Measurements from ENCODE around the gene KLK14.

The KLK14 gene

GRCh38 chr19:51102991-51103390 is 20.3 kb upstream of the KLK14 start:
- ChIA-PET POLR2A (no interaction called here), CTCF (interaction anchor here (1.2 kb wide), 1 partner anchor 8 kb away, joined by 4 read pairs; no protein-coding TSS in a partner anchor)
- no peak for DNase-seq (ENCODE audit: low read depth, low spot score)
- no peak for TF ChIP-seq CTCF (IDR thresholded peaks at IDR 0.05; ENCODE audit: insufficient read depth, low read length, missing control alignments)
- H3K4me3 ChIP-seq (ENCODE audit: low read depth, low read length), result no peak overlapping the region

GRCh38 chr19:51101171-51101865 is 18.6 kb upstream of the KLK14 start:
- DNase-seq (ENCODE audit: low read depth, low spot score), result no peak
- no peak overlapping the region for H3K4me3 ChIP-seq (ENCODE audit: low read depth, low read length)
- ChIA-PET CTCF (interaction anchor here (0.9 to 2.2 kb wide), 3 partner anchors 9 to 80 kb away, joined by 3 to 9 read pairs (median 6); no protein-coding TSS in a partner anchor), POLR2A (no interaction called here)
- no peak for TF ChIP-seq CTCF (IDR thresholded peaks at IDR 0.05; ENCODE audit: insufficient read depth, low read length, missing control alignments)

GRCh38 chr19:51100601-51101000 is 17.9 kb upstream of the KLK14 start:
- TF ChIP-seq CTCF (IDR thresholded peaks at IDR 0.05; ENCODE audit: insufficient read depth, low read length, missing control alignments), result no peak
- no peak overlapping the region for H3K4me3 ChIP-seq (ENCODE audit: low read depth, low read length)
- CTCF ChIA-PET, result interaction anchor here (0.9 to 2.2 kb wide), 3 partner anchors 8 to 80 kb away, joined by 3 to 9 read pairs (median 6); no protein-coding TSS in a partner anchor
- DNase-seq (ENCODE audit: low read depth, low spot score), result no peak
- POLR2A ChIA-PET, result no interaction called here

DNA sequence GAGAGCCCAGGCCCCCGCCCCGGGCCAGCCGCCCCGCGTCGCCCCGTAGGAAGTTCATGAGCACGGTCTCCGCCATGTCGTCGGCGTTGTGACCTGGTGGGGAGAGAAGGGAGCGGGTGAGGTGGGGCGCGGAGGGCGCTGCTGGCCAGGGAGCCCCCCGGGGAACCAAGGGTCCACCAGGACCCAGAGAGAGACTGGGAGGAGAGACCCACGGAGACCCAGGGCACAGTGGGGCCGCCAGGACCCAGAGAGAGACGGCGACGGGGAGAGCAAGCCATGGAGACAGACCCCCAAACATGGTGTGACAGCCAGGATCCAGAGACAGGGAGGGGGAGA is 16.3 kb upstream of the KLK14 start:
- TF ChIP-seq CTCF (IDR thresholded peaks at IDR 0.05; ENCODE audit: insufficient read depth, low read length, missing control alignments), result no peak
- no peak for DNase-seq (ENCODE audit: low read depth, low spot score)
- H3K4me3 ChIP-seq (ENCODE audit: low read depth, low read length), result no peak overlapping the region
- ChIA-PET POLR2A (no interaction called here), CTCF (interaction anchor here (1.0 kb wide), 1 partner anchor 742 kb away, joined by 4 read pairs; no protein-coding TSS in a partner anchor)

DNA sequence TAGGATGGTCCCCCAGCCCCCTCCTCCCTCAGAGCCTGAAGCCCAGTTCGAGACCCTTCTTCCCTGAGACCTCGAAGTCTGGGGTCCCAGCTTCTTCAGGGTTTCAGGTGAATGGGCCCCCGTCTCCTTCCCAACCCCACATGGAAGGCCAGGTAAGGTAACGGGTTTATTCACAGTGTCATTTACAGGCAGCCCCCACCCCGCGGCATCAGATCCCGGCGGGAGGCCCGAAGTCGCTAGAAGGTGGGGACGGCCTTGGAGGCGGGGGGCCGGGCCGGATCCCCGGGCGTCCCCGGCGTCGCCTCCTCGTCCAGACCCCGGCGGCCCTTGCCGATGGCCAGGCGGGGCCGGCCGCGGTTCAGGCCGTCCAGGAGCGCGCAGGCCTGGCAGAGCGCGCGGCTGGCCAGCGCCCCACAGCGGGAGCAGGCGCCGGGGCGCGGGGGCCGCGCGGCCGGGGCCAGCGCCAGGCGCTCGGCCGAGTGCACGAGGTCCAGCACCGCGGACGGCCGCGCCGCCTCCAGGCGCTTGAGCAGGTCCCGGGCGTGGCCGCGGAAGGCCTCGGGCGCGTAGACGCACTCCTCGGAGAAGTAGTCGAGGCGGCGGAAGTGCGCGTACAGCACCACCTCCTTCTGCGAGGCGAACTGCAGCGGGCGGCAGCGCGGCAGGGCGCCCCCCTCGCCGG is 15.8 kb upstream of the KLK14 start:
- DNase-seq (ENCODE audit: low read depth, low spot score), result no peak
- ChIA-PET POLR2A (no interaction called here), CTCF (interaction anchor here (1.5 to 6.1 kb wide), 2 partner anchors 17 to 77 kb away, joined by 3 to 61 read pairs; partner anchors contain the start of gene KLK10)
- no peak for TF ChIP-seq CTCF (IDR thresholded peaks at IDR 0.05; ENCODE audit: insufficient read depth, low read length, missing control alignments)
- no peak overlapping the region for H3K4me3 ChIP-seq (ENCODE audit: low read depth, low read length)

- no peak overlapping the region for H3K4me3 ChIP-seq (ENCODE audit: low read depth, low read length)
- POLR2A ChIA-PET, result no interaction called here
- no peak for DNase-seq (ENCODE audit: low read depth, low spot score)
- CTCF ChIA-PET, result interaction anchor here (1.5 to 6.1 kb wide), 4 partner anchors 11 to 176 kb away, joined by 3 to 61 read pairs (median 6); partner anchors contain the start of gene KLK10
- TF ChIP-seq CTCF (IDR thresholded peaks at IDR 0.05; ENCODE audit: insufficient read depth, low read length, missing control alignments), result no peak
Observed at GRCh38 chr19:51097796-51098195, 15.1 kb upstream of the KLK14 start.

Data from AG04449 (cell line).